ENCODE results near the gene PIGS.
"Not testable (repeated sequence)": the region's sequence is repeated elsewhere in the genome, so short reads cannot be mapped to it uniquely, and the experiment has no call there.

Gene PIGS

GRCh38 chr17:28528327-28529012 is 42.9 kb downstream of the PIGS start:
- no peak for DNase-seq

GRCh38 chr17:28527859-28528258 is 43.5 kb downstream of the PIGS start:
- no peak for DNase-seq

- no peak for DNase-seq
Observed at GRCh38 chr17:28527181-28527681, 44.1 kb downstream of the PIGS start.

GRCh38 chr17:28526381-28526780 is 44.9 kb downstream of the PIGS start:
- no peak for DNase-seq

- peak; percentile 32 for DNase-seq
Observed at GRCh38 chr17:28524476-28525424, 46.6 kb downstream of the PIGS start.

- DNase-seq, result no peak
Observed at GRCh38 chr17:28523876-28524275, 47.4 kb downstream of the PIGS start.

DNA sequence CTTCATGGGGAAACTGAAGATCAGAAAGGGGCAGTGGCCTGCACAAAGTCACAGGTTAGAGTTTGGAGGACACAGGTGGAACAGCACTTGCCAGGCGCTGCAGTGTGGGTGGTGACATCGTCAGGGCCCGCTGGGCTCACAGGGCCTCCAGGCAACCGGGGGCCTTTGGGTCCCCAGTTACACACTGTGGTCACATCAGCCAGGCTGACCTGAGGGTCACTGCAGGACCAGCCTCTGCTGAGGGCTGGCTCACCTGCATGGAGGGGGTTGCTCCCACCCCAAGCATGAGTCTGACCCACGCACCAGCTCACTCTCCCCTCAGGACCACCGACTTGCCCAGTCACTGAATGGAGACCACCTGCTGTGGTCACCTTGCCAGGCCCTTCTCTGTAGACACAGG is 48.1 kb downstream of the PIGS start:
- DNase-seq, result no peak

DNA sequence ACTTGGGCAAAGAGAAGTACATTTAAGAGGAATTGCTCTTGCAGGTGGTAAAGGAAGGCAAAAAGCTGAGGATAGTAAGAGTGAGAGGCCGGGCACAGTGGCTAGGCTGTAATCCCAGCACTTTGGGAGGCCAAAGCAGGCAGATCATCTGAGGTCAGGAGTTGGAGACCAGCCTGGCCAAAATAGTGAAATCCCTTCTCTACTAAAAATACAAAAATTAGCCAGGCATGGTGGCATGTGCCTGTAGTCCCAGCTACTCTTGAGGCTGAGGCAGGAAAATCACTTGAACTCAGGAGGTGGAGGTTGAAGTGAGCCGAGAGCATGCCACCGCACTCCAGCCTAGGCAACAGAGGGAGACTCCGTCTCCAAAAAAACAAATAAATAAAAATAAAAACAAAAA is 49.0 kb downstream of the PIGS start:
- not testable (repeated sequence) for DNase-seq

GRCh38 chr17:28521311-28522085 is 49.8 kb downstream of the PIGS start:
- no peak for DNase-seq

DNA sequence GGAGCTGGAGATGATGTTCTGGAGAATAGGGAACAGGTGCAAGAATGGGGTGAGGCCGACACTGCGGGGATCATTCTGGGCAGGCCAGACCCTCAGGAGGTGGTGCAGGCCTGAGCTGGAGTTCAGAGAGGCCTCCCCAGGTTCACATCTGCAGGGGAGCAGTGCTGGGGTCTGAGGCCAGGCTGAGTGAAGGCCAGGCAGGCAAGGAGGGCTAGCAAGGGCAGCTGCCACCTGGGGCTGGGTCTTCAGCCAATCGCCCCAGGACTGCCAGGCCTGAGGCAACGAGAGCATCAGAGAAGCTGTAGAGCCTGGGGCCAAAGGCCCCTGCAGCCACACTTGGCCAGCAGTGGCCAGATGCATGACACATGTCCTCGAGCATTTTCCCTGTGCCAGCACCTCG is 50.6 kb downstream of the PIGS start:
- no peak for DNase-seq

DNA sequence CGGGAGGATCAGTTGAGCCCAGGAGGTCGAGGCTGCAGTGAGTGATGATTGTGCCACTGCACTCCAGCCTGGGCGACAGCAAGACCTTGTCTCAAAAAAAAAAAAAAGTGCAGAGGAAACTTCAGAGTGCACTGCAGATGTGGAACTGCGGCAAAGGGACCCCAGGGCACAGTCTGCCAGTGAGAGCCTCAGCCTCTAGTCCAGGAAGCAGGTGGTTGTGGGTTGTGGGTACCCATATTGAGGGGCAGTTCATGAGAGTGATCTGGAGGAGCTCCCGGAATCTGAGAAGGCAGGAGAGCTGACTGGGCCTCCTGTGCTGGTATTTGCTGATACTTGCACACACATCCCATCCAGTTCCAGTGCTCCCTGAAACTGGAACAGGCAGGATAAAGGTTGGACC is 52.1 kb downstream of the PIGS start:
- no peak for DNase-seq

DNA sequence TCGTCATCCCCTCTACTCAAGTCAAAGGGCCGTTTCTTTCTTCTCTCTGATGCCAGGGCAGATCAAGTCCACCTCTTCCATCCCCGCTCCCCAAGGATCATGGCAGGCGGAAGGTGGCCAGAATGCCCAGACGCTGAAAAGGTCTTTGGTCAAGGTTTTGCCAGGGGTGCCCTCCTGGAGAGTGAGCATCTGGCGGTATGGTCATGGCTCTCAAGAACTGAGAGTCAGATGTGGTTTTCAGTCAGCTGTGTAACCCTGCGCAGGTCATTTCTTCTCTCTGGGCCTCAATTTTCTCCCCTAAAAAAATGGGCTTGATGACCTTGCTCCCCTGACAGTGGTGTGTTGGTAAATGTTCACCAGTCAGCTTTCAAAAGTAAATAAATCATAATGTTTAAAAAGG is 52.7 kb downstream of the PIGS start:
- no peak for DNase-seq

DNA sequence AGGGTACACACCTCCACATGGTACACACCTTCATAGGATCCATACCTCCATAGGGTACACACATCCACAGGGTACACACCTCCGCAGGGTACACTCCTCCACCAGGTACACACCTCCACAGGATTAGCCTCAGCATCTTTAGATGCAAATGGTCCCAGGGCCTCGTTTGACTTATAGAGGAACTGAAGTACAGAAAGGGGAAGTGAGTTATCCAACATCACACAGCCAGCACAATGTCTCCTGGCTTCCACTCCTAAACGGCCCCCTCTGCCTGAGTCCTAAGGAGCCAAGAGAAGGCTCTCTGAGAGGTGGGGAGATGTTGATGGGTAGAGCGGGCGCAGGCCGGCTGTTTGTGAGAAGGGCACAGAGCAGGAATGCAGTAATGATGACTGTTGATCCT is 53.2 kb downstream of the PIGS start:
- no peak for DNase-seq

GRCh38 chr17:28515518-28515917 is 55.8 kb downstream of the PIGS start:
- DNase-seq, result no peak

DNA sequence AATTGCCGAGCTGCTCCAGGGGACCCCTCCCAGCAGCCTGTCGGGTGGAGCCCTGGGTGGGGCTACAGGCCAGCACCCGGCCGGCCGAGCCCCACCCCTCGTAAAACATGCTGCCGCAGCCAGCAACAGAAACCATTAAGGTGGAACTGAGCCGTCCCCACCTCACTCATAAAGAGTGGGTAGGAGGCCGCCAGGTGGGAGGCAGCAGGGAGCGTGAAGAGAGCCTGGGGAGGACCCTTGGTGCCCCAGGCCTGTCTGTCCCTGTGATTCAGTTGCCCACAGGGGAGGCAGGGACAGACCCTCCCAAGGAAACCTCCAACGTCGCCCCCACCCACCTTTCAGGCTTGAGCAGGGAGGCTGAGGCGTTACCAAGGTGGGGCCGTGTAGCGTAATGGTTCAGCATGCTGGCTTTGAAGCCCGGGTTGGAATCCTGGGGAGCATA is 56.7 kb downstream of the PIGS start:
- DNase-seq, result no peak

DNA sequence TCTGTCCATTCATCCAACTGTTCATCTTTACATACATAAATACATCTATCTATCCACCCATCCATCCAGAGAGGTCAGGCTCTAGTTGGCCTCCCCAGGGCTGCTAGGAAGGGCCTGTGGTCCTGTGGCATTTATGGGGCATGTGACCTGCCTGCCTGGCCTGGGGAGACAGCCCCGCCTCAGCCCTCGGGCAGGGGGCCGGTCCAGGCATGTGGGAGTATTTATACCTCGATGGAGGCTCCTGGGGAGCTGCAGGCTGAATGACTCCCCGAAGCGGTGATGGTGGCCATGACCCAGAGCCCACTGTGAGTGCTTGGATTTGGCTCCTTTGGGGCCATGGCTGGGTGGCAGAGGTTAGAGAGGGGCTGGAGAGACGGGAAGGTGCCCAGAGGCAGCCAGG is 57.8 kb downstream of the PIGS start:
- DNase-seq, result no peak

DNA sequence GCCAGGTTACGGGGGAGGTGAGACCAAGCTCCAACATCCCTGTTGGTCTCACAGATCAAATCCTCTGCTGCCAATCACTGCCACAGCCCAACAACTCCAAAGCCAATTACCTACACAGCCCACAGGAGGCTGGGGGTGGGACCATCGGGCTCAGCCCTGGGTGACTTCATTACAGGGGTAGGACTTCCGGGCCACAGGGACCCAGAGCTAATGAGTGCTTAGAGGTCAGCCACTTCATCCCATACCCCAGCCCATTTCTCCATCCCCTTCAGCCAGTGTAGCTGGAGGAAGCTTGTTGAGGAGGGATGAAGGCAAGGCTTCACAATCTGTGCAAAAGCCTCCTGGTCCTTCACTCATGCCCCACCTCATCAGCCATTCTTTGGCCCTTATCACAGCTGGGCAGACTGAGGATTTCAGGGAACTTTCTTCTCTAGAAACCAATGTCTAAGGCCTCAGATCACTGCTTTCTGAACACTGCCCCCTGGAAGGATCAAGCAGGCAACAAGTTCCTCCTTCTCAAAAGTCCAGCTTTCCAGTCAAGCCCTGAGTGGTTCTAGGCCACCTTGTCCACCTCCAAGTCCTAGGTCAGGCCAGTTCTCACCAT is 59.4 kb downstream of the PIGS start:
- DNase-seq, result no peak

- no peak for DNase-seq
Observed at GRCh38 chr17:28509789-28510188, 61.5 kb downstream of the PIGS start.

DNA sequence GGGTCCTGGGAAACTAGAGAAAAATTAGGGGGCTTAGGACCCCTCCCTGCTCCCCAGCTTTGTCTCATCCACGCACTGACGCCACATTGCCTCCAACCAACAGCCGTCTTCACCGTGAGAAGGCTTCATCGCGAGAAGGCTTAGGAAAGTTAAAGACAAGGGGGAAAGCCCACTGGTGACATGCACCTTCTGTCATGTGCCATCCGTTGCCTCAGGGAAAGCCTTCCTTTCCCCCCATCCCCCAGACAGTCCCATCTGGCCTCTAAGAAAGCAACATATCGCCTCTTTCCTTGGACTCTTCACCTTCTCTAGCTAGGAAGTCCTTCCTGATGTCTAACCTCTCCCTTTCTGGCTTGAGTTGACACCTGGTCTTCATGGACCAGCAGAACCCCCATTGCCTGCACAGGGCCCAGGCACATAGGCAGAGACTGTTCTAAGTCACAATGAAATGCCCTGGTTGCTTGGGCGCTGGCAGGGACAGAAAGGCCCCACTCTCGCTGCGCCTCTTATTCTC is 63.1 kb downstream of the PIGS start:
- DNase-seq, result no peak

- DNase-seq, result no peak
Observed at GRCh38 chr17:28507567-28508203, 63.6 kb downstream of the PIGS start.

DNA sequence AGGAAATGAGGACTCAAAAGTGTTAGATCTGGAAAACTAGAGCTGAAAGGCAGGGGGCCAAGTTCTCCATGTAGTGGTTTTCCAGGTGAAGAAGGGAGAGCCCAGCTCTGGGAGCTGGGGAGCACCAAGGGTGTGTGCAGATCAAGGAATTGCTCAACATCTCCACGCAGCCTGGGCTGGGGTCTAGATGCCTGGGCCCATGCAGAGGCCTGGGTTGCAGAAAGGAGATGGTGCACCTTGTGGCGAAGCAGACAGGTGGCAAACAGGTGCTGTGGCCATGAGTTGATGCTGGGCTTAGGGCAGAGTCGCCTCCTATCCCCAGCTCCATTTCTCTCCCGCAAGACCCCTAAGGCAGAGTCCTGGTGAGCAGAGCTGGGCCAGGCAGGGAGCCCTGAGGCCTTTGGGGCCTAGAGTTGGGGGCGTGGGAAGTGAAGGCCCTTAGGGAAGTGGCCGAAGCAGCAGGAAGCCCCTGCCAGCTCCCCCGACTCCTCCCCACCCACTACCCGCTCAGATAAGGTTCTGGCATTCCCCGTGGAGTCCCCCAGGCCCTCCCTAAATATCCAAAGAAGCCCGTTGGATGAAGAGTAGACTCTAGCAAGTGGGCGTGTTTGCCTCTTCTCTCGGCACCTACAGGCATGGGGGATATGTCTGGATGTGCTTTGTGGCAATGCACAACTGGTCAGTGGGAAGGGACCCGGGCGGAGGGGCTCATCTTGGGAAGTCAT is 64.4 kb downstream of the PIGS start:
- no peak for DNase-seq

All from fibroblast of skin of abdomen (primary cell).